Stimulated activated CD4-positive, alpha-beta T cell treated with anti-CD3 and anti-CD28 coated beads, Interleukin-2, amount 100 ng/mL, for 4 hours (primary cell): Measurements from ENCODE around the gene PLD5.
"Not testable (repeated sequence)": the region's sequence is repeated elsewhere in the genome, so short reads cannot be mapped to it uniquely, and the experiment has no call there.

Source experiments
- DNase-seq: peaks from one replicate; pipeline ENCODE4 v3.0.0-alpha.2; 2020; ENCODE audit warnings: low read depth

Gene PLD5

GRCh38 chr1:242162140-242162539, 362.4 kb downstream of the PLD5 start:
- DNase-seq = no peak

GRCh38 chr1:242147096-242147976, 377.2 kb downstream of the PLD5 start:
- DNase-seq = no peak

GRCh38 chr1:242146652-242147051, 377.8 kb downstream of the PLD5 start:
- DNase-seq = no peak

DNA sequence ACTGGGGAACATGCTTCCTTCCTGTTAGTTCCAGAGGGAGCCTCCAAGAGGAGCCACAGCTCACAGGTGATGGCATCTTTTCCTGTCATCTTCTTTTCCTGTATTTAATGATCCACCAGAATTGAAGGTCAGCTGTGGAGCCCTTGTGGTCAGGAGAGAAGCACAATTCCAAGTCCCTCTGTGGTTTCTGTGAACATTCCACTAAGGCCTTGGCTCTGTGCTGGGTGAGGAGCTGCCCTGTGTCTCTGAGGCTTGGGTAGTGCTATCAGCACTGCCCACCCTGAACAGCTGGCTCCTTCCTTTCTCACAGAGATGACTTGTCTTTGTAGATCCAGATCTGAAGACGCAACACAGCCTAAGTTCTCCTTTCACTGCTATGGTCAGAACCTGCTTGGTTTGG, 383.7 kb downstream of the PLD5 start:
- DNase-seq = no peak

DNA sequence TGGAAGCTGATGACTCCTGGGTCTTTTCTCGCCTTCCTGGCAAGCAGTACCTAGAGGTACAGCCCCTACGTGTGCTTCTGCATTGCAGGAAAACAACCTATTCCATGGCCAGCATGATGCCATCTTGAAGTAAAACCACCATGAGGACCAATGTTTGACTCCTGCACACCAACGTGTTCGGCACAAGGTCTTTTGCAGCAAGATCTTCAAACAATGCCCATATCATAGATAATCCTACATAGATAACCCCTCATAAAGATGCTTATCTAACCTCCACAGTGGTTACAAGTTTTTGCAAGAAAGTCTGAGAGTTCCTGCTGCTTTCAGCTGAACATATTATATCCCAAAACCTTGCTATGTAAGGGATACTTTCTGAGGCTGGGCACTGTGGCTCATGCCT, 384.5 kb downstream of the PLD5 start:
- no peak for DNase-seq

- DNase-seq = no peak
These were observed 385.1 kb downstream of the PLD5 start for GRCh38 chr1:242139442-242139841.

GRCh38 chr1:242133796-242134195, 390.7 kb downstream of the PLD5 start:
- no peak for DNase-seq

- DNase-seq = no peak
These were observed 391.1 kb downstream of the PLD5 start for GRCh38 chr1:242133351-242133750.

GRCh38 chr1:242132121-242132817, 392.2 kb downstream of the PLD5 start:
- DNase-seq = no peak

DNA sequence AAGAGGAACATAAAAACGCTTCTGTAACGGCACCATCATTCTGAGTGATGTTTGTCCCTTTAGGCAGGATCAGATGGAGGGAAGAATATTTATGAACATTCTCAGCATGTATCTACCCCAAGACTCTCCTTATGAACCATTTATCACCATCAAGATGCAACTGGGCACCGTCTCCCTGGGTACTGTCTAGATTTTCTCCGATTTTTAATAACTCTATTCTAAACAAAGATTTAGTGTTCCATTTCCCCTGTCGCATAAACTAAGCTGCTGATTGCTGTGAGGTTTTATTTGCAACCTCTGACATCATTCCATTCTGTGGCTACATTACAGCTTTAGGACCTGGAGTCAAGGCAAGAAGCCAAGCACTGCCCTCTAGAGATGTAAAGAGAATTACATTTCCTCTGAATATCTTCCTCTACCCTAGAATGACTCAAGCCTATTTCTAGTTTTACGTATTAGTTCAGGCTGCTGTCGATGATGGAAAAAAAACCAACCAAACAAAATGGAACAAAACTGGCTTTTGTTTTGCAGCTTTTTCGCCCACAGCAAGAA, 395.5 kb downstream of the PLD5 start:
- DNase-seq = no peak

GRCh38 chr1:242120432-242120831, 404.1 kb downstream of the PLD5 start:
- DNase-seq = no peak

GRCh38 chr1:242100921-242101320, 423.6 kb downstream of the PLD5 start:
- DNase-seq = no peak

- DNase-seq = not testable (repeated sequence)
These were observed 427.2 kb downstream of the PLD5 start for GRCh38 chr1:242097283-242097682.

- DNase-seq = no peak
These were observed 431.4 kb downstream of the PLD5 start for GRCh38 chr1:242093116-242093515.

DNA sequence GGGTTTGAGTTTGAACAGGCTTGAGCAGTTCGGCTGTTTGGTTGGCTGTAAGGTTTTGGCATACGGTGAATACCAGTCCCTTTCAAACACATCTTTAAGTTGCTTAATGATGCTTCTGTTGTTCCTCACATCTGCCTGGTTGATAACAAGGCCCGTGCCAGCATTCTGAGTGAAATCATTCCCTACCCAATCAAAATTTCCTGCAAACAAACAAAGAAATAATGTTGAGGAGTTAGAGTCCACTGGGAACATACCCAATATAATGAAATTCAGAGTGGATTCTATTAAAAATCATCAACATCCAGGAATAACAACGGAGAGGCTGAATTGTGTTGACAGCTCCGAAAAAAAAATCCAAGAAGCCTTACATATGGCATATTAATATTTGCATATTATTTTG, 434.6 kb downstream of the PLD5 start:
- DNase-seq = no peak

DNA sequence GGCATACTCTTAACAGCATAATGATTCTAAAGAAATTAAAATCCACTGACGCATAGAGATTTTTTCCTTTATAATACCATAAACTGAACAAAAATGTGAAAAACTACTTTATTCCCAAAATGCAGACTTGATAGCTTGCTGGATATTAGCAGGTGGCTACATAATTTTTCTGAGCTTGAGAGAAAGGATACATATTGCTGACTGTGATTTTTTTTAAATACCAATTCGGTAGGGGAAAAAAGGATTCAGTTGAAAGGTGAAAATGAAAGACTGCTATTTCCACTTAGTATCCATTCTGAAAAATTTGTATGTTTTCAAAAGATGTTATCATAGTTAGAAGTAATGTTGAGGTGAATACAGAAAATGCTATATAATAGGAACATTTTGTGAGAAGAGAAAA, 435.6 kb downstream of the PLD5 start:
- no peak for DNase-seq

- no peak for DNase-seq
These were observed 437.8 kb downstream of the PLD5 start for GRCh38 chr1:242086706-242087105.

DNA sequence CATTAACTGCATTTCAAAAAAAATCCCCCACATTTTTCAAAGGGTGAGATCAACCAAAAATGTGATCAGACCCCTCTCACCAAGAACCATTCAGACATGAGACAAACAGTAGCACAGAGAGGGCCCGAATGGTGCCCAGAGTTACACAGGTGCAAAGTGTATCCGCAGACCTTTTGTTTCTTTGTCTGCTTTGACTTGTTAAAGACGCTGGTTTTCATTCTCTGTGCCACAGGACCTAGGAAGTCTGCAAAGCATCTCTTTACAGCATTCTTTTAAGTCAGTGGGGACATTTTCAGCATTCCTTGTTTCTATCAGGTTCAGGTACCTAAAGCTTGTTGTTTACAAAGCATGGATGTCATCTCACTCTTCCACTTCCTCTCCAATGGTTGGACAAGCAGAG, 438.4 kb downstream of the PLD5 start:
- no peak for DNase-seq

GRCh38 chr1:242083742-242084141, 440.8 kb downstream of the PLD5 start:
- DNase-seq = no peak

GRCh38 chr1:242081446-242081845, 443.1 kb downstream of the PLD5 start:
- no peak for DNase-seq

DNA sequence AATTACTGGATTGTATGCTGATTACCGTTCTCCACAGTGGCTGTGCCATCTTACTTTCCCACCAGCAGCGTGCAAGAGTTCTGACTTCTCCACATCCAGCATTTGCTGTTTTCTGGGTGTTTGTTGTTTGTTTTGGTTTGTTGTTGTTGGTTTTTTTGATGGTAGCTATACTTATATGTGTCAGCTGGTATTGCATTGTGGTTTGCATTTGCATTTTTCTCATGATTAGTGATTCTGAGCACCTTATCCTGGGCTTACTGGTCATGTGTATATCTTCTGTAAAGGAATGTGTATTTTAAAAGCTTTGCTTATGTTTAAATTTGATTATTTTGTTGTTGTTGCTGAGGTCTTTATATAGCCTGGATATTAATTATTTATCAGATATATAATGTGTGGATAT, 458.7 kb downstream of the PLD5 start:
- DNase-seq = no peak

DNA sequence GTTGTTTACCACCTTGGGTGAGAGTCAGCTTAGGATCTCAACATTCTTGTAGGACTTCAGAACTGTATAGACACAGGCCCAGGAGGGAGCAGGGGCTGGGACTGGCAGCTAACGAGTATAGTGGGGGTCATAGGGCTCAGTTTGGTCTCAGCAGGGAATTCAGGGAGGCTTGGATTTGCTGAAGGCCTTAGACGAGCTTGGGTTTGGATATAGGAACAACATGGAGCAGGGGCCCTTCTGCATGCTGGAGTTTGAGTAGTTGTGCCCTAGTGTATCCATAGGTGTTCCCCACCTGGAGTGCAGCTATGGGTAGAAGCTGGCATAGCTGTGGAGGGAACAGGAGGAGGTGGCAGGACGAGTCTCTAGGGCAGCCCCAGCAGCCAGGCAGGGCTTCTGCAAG, 462.2 kb downstream of the PLD5 start:
- DNase-seq = no peak

- no peak for DNase-seq
These were observed 464.5 kb downstream of the PLD5 start for GRCh38 chr1:242059976-242060375.
